HCT116 (cell line): Measurements from ENCODE around the gene SIPA1L3. TPM values are rescaled to one million over a fixed set of nuclear protein-coding genes. Genes with fewer than 3 reads are reported as not detected.

Source experiments
- ATAC-seq: fragments of 200-7000 bp; cut with Tn5 transposase; 2 replicates; pipeline ENCODE4 v1.9.1; 2020; ENCODE audit warnings: mild to moderate bottlenecking, moderate library complexity
- BruUV-seq: library from RNA; stranded (reverse); fragments of 400-500 nt; replicated peaks from 2 replicates; lab custom pipeline; 2021; lab: Mats Ljungman, UMichigan
- CTCF ChIA-PET: fragments of 300-600 bp; sonication (Branson Sonifier 250); formaldehyde crosslinking; loops from one replicate; lab custom pipeline; 2021; ENCODE audit warnings: antibody characterized with exemption; lab: Charles Lee
- POLR2A ChIA-PET: fragments of 300-600, 350-600 bp; sonication (Branson Sonifier 250); formaldehyde crosslinking; loops from one replicate; lab custom pipeline; 2021; ENCODE audit warnings: antibody characterized with exemption; lab: Charles Lee
- RAD21 ChIA-PET, 2 experiments: fragments of 300-600 bp; sonication (Branson Sonifier 250); formaldehyde crosslinking; loops; one replicate each; lab custom pipeline; 2023; ENCODE audit warnings: low total read pairs in 2 of 2; ENCODE audit not compliant: uncharacterized antibody in 2 of 2, unreplicated experiment in 2 of 2, low non-redundant PET in 1 of 2; lab: Charles Lee
- DNase-seq: peaks from one replicate; pipeline ENCODE4 v3.0.0-alpha.2; 2010; ENCODE audit warnings: low read depth, low spot score
- H2AFZ ChIP-seq: fragments of 200-600 bp; shearing (Covaris generic), sonication (generic); 2 replicates; pipeline ENCODE4 v1.6.1; 2017; ENCODE audit warnings: low read depth, mixed run types, mixed read lengths, antibody characterized with exemption, low read length; ENCODE audit not compliant: poor library complexity, severe bottlenecking
- H3K27ac ChIP-seq: 2 replicates; pipeline ENCODE4 v1.5.1; 2012; ENCODE audit warnings: low read depth, low read length
- H3K27me3 ChIP-seq: fragments of 200-600 bp; sonication (generic); 2 replicates; pipeline ENCODE4 v1.6.1; 2016; ENCODE audit warnings: mixed run types, low read length, mixed read lengths; ENCODE audit not compliant: insufficient read depth
- H3K36me3 ChIP-seq, 2 experiments: fragments of 200-500 bp in 1 of 2; fragments of 200-600 bp in 1 of 2; sonication (Bioruptor generic) in 1 of 2; sonication (generic) in 1 of 2; 2 replicates each; pipeline versions ENCODE4 v1.5.1 to v1.6.1; 2014 to 2016; ENCODE audit warnings: low read length in 2 of 2, inconsistent platforms in 1 of 2, mixed read lengths in 1 of 2, mixed run types in 1 of 2; ENCODE audit not compliant: insufficient read depth in 2 of 2, control insufficient read depth in 1 of 2
- H3K4me1 ChIP-seq, 2 experiments: fragments of 200-600 bp in 1 of 2; sonication (generic) in 1 of 2; 2 replicates each; pipeline versions ENCODE4 v1.5.1 to v1.6.1; 2012 to 2017; ENCODE audit warnings: low read length in 2 of 2, inconsistent platforms in 1 of 2, mild to moderate bottlenecking in 1 of 2, mixed read lengths in 1 of 2, mixed run types in 1 of 2, moderate library complexity in 1 of 2; ENCODE audit not compliant: insufficient read depth in 2 of 2, control insufficient read depth in 1 of 2
- H3K4me2 ChIP-seq: fragments of 200-600 bp; sonication (generic); 2 replicates; pipeline ENCODE4 v1.6.1; 2017; ENCODE audit warnings: mixed run types, low read length, mixed read lengths
- H3K4me3 ChIP-seq, 2 experiments: fragments of 200-600 bp in 1 of 2; sonication (generic) in 1 of 2; replicated peaks in 1 of 2; 2 replicates each; pipeline ENCODE4 v1.5.1; 2011 to 2016; ENCODE audit warnings: low read length in 2 of 2, control low read depth in 1 of 2, low read depth in 1 of 2, mild to moderate bottlenecking in 1 of 2, mixed read lengths in 1 of 2, mixed run types in 1 of 2
- H3K79me2 ChIP-seq: fragments of 200-600 bp; sonication (generic); 2 replicates; pipeline ENCODE4 v1.6.1; 2017; ENCODE audit warnings: mild to moderate bottlenecking, mixed run types, low read length, moderate library complexity, mixed read lengths; ENCODE audit not compliant: insufficient read depth
- H3K9ac ChIP-seq: fragments of 200-600 bp; sonication (generic); 2 replicates; pipeline ENCODE4 v1.6.1; 2016; ENCODE audit warnings: low read length, mixed read lengths
- H3K9me2 ChIP-seq: fragments of 200-600 bp; sonication (generic), shearing (Covaris generic); 2 replicates; pipeline ENCODE4 v1.6.1; 2017; ENCODE audit warnings: mixed run types, mild to moderate bottlenecking, moderate library complexity; ENCODE audit not compliant: insufficient read depth
- H3K9me3 ChIP-seq, 2 experiments: fragments of 200-500 bp in 1 of 2; fragments of 200-600 bp in 1 of 2; sonication (Bioruptor generic) in 1 of 2; sonication (generic) in 1 of 2; 2 replicates each; pipeline ENCODE4 v1.6.1; 2014 to 2017; ENCODE audit warnings: low read length in 2 of 2, mixed read lengths in 2 of 2, inconsistent platforms in 1 of 2, low read depth in 1 of 2, mild to moderate bottlenecking in 1 of 2, mixed run types in 1 of 2, moderate library complexity in 1 of 2; ENCODE audit not compliant: control insufficient read depth in 1 of 2, insufficient read depth in 1 of 2
- H4K20me1 ChIP-seq: fragments of 200-600 bp; sonication (generic), shearing (Covaris generic); 2 replicates; pipeline ENCODE4 v1.6.1; 2017; ENCODE audit warnings: mixed run types, mild to moderate bottlenecking, moderate library complexity; ENCODE audit not compliant: insufficient read depth
- ATF3 ChIP-seq: IDR thresholded peaks from 2 replicates; pipeline ENCODE4 v1.6.1; 2012
- CBX3 ChIP-seq: IDR thresholded peaks from 2 replicates; pipeline ENCODE4 v1.6.1; 2012; ENCODE audit warnings: low read depth
- ELF1 ChIP-seq: IDR thresholded peaks from 2 replicates; pipeline ENCODE4 v1.6.1; 2012; ENCODE audit warnings: low read depth, borderline replicate concordance
- EZH2 ChIP-seq: fragments of 200-600 bp; sonication (generic); IDR thresholded peaks from 2 replicates; pipeline ENCODE4 v1.6.1; 2017; ENCODE audit warnings: antibody characterized with exemption, mixed run types
- REST ChIP-seq: IDR thresholded peaks from 2 replicates; pipeline ENCODE4 v1.6.1; 2012; ENCODE audit warnings: low read depth
- SP1 ChIP-seq: IDR thresholded peaks from 2 replicates; pipeline ENCODE4 v1.6.1; 2012; ENCODE audit warnings: low read depth
- ZBTB33 ChIP-seq: IDR thresholded peaks from 2 replicates; pipeline ENCODE4 v1.6.1; 2011; ENCODE audit warnings: mild to moderate bottlenecking, low read length, moderate library complexity; ENCODE audit not compliant: insufficient replicate concordance; ENCODE audit errors: extremely low read depth
- ZFX ChIP-seq: fragments of 450-650 bp; IDR thresholded peaks from 2 replicates; pipeline ENCODE4 v1.6.1; 2017
- intact Hi-C: fragments of 100-400 bp; cut with micrococcal nuclease; formaldehyde crosslinking; loops from 2 replicates; pipeline ENCODE4 v1.10.0; 2022
- total RNA-seq: library from RNA; stranded (reverse); gene quantifications from one replicate; pipeline ENCODE4 v1.2.1, GENCODE V29; 2021; ENCODE audit not compliant: unreplicated experiment

Gene SIPA1L3
- total RNA-seq, 1 experiment from 2014 or later, result 41.8 TPM

- Histone ChIP-seq H3K27me3 (no peaks in the 10 kb centered on the region), H2AFZ (no peak overlapping the region), H3K79me2 (peaks cover 31% of the 10 kb centered on the region; the same call in 1 of the 2 replicates), H3K9me3 (no peaks in the 10 kb centered on the region), H3K27ac (no peak overlapping the region), H4K20me1 (no peaks in the 10 kb centered on the region), H3K36me3 (0 out of 4 replicates have a peak, but pooled peaks cover 0 to 5% of the 10 kb centered on the region in 2 experiments), H3K4me3 (no peak overlapping the region), H3K9ac (no peak overlapping the region), H3K9me2 (no peaks in the 10 kb centered on the region), H3K4me1 (peaks cover 13 to 39% of the 10 kb centered on the region in 2 experiments), H3K4me2 (no peak overlapping the region)
- intact Hi-C loops, result no loop called here
- ChIA-PET RAD21 (no interaction called here), CTCF (no interaction called here), POLR2A (interaction anchor here (2.2 kb wide), 1 partner anchor 15 kb away, joined by 12 read pairs; no protein-coding TSS in a partner anchor)
- TF ChIP-seq ZFX (no peak), ELF1 (no peak), REST (no peak), CBX3 (no peak), ZBTB33 (no peak), EZH2 (no peak), ATF3 (no peak), SP1 (no peak)
- no peak for DNase-seq
- no TSS peak for BruUV-seq
- ATAC-seq, result no peak
Measured at GRCh38 chr19:38019396-38019724, 112.4 kb downstream of the SIPA1L3 start.
